Mesenteric fat pad (tissue), 1 donor: Measurements from ENCODE around the gene PNPLA1. TPM values are rescaled to one million over a fixed set of nuclear protein-coding genes. Genes with fewer than 3 reads are reported as not detected.
A peak's percentile ranks its signal among the peaks of the same experiment; 100 is the strongest.

ENCODE experiments used
- DNase-seq: peaks from one replicate; pipeline ENCODE4 v3.0.0-alpha.2; 2020; ENCODE audit warnings: low spot score
- long read RNA-seq: library from polyadenylated mRNA; unstranded; transcript quantifications from one replicate; pipeline ENCODE4 v2.0.0, GENCODE V29; 2020
- total RNA-seq: library from RNA; stranded (reverse); fragmentation: NEBNext Ultra II Directional; extraction: Animal tissue kit (Norgen Biotek cat#: 25700); gene quantifications from one replicate; pipeline ENCODE4 v1.2.1, GENCODE V29; 2021
- donor health status: DM: yes; HTN: yes; CAD: no.

The PNPLA1 gene, protein sequence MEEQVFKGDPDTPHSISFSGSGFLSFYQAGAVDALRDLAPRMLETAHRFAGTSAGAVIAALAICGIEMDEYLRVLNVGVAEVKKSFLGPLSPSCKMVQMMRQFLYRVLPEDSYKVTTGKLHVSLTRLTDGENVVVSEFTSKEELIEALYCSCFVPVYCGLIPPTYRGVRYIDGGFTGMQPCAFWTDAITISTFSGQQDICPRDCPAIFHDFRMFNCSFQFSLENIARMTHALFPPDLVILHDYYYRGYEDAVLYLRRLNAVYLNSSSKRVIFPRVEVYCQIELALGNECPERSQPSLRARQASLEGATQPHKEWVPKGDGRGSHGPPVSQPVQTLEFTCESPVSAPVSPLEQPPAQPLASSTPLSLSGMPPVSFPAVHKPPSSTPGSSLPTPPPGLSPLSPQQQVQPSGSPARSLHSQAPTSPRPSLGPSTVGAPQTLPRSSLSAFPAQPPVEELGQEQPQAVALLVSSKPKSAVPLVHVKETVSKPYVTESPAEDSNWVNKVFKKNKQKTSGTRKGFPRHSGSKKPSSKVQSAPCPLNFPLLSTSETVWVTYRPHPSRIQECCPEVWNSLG
- total RNA-seq = 0.32 TPM
- long read RNA-seq, partial matches to known transcripts = 0 of 1 reads
- long read RNA-seq, other reads (novel, unspliced or antisense) = 1 of 1 reads

DNA sequence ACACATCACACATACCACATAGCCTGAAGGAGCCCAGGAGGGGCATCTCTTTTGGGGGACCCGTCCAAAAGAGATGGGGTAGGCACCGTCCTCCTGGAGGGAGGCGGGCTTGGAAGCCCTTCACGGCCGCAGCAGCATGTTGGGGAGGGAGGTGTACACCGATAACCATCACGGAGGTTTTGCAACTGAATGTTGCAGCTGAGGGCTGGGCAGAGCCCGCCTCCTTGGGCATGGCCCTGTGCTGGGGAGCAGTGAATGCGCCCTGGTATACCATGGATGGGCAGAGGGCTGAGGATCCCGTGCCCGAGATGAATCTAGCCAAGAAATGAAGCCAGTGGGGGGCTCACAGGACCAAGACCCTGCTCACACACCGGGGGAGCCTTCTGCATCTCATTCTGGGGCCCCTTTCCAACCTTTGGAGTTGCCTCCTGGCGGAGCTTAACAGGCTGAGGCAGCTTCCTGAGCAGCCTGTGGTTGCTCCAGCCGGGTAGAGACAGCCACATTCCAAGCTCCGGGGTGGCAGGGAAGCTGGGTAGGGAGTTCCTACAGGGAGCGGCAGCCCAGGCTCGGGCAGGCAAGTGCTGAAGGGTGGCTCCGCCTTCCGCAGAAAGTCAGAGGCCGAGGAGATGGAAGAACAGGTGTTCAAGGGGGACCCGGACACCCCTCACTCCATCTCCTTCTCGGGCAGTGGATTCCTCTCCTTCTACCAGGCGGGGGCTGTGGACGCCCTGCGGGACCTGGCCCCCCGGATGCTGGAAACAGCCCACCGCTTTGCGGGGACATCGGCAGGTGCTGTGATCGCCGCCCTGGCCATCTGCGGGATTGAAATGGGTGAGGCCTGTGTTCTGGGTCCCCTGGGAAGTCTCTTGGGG is at the start of gene PNPLA1:
Gene PNPLA1, plus strand, starts transcription at position 227 of the 872 bp plus-strand sequence. Its CDS starts 400 bp downstream, at position 627.
- no peak for DNase-seq

DNA sequence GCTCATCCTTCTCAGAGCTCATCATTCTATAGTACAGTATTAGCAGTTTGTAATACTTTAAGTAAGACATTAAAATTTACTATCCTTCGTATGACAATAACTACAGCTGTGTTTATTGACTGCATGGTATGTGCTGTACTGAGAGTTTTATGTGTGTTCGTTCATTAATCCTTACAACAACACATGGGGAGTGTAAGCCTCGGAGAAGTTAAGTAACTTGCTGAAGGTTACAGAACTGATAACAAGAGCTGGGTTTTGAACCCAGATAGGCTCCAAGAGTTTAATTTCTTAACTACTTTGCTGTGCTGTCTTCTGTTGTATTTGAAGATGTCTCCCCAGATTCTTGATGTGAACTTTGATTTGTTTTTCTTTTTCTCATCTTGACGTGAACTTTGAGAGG is 49.6 kb upstream of the PNPLA1 start:
- no peak for DNase-seq

DNA sequence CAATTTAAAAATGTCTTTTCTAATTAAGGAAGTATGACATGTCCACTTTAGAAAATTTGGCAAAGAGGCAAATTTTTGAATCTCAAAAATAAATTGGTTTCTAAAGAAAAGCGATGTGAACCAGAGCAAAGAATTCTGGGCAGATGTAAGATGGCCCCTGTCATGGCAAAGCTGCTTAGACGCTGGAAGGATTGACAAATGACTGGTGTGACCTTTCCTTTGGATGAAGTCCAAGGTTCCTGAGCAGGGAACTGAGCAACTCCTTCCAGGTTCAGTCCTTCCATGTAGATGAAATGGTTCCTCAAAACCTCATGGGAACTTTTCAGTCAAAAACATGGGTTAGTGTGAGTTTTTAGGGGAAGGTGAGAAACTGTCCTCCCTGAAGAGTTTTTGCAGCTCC is 48.2 kb upstream of the PNPLA1 start:
- DNase-seq = no peak

DNA sequence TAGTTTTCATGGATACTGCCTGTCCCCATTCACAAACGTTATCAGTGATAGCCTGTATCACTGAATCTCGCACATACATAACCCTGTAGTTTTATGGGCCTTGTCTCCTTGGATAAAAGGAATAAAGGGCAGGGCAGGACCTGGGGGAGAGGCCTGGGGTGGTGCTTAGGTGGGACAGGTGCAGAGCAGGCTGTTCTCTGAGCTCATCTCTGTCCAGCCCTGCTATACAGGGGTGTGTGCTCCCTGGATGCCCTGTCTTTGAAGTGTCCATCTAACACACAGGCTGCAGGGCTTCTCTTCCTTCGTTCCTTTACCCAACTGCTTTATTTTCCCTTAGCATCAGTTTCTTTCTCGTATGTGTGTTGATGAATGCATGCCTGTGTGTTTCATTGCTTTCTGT is 46.9 kb upstream of the PNPLA1 start:
- no peak for DNase-seq

DNA sequence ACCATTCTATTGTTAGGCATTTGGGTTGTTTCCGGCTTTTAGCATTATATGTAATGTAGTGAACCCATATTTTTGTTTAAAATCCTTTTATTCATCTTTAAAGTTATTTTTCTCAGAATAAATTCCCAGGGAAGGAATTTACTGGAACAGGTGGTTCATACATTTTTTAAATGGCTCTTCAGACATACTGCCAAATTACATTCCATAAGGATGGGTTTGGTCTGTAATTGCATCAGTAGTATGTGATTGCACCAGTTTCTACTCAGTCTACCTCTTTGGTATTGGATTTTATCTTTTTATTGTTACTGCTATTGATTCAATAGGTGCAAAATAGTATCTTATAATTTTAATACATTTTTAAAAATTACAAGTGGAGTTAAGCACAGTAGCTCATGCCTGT is 46.2 kb upstream of the PNPLA1 start:
- no peak for DNase-seq

DNA sequence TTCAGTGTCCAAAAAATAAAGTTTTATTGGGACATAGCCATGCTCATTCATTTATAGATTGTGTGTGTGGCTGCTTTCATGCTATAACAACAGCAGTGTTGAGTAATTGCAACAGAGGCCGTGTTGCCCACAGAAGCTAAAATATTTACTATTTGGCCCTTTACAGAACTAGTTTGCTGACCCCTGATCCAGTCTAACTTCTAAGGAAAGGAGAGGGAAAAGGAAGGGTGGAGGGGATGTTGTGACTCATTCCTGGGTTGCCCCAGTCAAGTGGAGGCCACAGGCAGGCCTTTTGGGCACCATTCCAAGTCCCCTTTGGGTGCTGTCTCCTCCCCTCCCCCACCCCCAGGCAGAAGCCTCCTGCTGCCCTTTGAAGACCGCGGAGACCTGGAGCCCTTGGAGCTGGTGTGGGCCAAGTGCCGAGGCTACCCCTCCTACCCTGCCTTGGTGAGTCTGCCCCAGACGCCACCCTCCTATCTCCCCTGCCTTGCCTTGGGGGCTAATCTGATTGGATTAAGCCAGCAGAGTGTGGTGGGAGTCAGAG is 44.9 kb upstream of the PNPLA1 start:
- DNase-seq = no peak

DNA sequence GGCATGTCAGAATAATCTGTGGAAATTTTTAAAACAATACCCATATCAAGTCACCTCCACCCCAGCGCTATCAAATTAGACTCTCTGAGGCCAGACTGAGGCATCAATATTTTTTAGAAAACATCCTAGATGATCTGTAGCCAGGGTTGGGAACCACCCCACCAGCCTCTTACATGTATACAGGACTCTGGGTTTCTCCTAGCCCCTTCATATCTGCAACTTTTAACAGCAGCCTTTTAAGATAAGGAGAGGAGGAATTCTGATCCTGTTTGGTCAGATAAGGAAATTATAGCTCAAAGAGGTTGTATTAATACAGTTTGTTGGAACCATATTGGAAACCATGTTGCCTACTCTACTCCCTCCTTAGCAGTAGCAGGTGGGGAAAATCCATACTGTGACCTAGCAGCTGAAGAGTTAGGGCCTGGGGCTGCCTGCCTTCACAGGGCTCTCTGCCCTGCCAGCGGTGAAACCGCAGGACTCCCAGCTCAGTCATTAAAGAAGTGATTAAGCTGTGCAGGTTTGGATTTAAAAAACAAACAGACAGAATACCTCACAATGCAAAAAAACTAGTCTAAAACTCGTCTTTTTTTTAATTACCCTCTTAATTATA is 43.3 kb upstream of the PNPLA1 start:
- no peak for DNase-seq

DNA sequence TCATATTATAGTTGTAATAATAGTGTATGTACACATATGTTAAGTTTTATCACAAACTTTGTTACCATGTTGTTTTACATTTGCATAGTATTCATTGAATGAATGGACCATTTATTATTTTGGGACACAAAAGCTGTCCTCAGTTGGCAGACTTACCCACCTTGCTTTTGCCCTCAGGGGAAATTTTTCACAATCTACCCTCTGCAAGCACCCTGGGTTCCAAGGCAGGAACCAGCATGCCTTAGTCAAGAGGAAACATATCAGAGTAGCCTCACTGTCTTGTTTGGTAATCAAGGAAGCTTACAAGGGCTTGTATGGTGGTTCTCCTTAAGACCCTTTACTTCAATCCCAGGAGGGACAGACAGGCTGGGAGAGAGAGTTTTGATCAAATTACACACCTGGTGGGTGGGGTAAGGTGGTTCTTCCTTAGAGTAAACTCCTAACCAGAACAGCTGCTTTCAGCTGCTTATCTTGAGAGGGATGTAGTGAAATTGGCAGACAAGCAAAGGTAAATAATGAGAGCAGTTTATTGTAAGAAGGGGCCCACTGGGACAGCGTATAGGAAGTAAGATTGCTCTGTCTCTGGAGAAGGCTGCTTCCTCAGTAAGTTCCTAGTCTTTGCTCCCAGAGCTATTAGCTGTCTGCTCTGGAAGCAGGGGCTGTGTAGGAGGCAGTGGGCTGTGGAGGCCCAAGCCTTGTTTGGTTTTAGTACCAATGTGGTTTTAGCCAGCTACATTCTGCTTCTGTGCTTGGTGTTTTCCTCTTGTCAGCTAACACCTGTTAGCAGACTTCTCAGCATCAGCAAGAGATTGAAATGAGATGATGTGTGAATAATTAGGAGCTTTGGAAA is 42.3 kb upstream of the PNPLA1 start:
- no peak for DNase-seq

DNA sequence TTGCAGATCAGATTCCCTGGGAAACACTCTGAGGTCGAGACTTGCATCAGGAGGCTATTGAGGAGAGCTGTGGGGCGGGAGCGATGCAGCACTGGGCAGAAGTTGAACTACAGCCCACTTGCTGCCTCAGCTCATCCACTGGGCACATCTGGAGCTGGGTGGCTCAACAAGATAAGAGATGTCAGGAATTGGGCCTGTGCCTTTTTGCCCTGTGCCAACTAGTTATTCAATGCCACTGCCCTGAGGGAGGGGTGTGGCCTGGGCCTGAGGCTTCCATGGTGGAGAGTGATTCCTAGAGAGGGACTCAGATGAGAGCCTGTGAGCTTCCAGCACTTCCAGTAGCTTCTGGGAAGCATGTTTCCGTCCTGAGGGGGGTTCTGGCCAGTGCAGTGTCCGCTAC is 40.6 kb upstream of the PNPLA1 start:
- DNase-seq = no peak

DNA sequence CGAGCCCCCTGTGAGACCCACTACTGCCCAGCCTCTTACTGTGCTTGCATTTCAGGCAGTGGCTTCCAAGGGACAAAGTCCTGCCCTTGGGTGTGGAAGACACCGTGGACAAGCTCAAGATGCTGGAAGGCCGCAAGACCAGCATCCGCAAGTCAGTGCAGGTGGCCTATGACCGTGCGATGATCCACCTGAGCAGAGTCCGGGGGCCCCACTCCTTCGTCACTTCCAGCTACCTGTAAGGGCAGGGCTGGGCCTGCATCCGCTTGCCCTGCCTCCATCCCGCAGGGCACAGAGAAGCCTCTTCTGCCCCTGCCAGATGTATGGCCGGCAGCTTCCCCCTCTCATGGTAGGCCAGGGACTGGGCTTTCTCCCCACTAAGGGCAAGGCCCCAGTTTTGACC is 39.5 kb upstream of the PNPLA1 start:
- peak; percentile 80 for DNase-seq

DNA sequence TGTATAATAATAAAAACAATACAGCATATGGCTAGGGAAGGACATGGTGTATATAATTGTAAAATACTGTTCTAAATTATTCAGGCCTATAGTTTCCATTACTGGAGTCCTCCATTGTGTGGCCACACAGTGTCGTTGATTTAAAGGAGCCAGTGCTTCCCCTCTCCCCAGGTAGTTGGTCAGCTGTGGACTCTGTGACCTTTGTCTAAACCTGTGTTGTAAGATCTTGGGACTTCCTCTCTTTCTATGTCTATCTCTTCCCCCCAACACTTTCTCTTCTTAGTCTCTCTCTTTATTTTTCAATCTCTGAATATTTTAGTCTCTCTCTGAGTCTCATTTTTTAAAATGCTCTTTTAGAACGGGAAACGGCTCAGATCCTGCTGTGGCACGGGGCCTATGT is 37.7 kb upstream of the PNPLA1 start:
- DNase-seq = no peak

DNA sequence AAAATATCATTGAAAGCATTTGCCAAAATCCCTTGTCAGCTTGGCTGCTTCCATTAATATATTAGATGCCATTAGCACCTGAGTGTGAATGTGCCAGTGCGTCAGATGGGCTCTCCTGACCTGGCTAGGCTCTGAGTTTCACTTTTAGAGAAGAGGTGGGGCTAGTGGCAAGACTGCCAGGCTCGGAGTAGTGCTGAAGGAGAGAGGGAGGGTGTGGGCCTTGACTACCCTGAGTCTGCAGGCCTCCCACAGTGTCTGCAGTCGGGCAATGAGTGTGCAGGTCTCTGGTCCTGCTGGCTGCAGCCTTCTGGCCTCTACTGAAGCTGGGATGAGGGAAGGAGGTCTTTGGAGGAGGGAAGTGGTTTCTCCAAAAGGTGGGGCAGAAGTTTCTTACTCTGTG is 34.6 kb upstream of the PNPLA1 start:
- no peak for DNase-seq

DNA sequence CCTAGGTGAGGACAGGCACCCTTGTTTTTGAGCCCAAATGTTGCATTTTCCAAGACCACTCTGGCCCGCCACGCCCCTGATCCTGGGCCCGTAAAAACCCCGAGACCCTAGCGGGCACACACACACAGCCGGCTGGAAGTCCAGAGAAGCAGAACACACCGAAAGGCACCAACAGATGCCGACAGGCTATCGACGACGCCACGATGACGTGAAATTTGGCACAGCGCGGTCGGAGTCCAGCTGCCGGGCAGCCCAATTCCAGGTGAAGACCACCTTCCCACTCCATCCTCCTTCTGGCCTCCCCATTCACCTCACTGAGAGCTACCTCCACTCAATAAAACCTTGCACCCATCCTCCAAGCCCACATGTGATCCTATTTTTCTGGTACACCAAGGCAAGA is 34.0 kb upstream of the PNPLA1 start:
- no peak for DNase-seq

DNA sequence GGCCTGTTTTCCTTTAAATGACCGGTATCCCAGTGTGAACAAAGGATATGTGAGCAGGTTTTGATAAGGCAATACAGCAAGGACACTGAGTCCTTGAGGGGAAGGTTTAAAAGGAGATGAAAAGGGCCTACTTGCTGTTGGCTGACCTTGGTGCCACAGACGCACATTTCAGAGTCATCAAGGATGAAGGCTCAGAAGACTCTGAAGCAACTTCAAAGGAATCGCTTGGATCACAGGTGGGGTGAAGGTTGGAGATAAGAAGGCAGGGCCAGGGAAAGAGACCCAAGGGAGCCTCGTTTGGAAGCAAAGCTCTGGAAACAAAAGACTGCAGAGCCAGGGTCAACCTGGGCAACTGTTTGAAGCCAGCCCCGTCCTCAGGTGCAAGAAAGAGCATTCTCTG is 30.1 kb upstream of the PNPLA1 start:
- DNase-seq = no peak

DNA sequence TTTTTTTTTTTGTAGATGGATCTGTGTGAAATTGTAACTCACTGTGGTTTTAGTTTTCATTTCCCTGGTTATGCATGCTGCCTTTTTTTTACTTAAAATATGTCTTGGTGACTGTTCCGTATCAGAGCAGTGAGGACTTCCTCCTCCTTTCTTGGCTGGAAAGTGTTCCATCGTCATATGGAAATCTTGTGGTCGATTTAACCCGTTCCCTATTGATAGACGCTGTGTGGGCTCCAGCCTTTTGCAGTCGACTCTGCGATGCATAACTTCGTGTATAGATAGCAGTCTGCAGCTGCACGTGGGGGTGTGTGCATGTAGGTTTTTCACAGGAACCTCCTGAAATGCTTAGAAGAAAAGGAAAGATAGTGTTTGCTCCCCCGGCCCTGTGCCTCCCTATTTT is 28.1 kb upstream of the PNPLA1 start:
- DNase-seq = no peak

DNA sequence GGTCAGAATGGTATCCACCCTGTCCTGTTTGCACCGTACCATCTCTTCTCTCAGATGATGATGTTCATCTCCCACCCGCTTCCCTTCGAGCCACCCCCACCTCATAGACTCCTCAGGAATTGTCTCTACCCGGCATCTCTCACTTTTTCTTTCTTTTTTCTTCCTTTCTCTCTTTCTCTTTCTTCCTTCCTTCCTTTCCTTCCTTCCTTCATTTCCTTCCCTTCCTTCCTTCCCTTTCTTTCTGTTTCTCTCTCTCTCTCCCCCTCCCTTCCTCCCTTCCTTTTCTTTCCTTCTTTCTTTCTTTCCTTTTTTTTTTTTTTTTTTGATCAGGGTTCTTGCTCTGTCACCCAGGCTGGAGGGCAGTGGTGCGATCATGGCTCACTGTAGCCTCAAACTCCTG is 27.7 kb upstream of the PNPLA1 start:
- no peak for DNase-seq

DNA sequence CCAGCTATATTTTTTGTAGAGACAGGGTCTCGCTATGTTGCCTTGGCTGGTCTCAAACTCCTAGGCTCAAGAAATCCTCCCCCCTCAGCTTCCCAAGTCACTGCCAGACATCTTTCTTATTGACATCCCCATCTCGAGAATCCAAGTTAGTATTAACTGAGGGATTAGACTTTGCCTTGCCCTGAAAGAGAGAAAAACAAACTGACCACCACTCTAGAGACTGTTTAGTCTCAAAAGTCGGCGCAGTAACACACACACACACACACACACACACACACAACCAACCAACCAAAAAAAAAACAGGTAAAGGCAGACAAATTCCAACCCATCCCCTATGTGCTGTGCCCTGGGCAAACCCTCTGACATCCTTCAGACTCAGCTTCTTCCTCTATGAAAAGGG is 27.2 kb upstream of the PNPLA1 start:
- no peak for DNase-seq

DNA sequence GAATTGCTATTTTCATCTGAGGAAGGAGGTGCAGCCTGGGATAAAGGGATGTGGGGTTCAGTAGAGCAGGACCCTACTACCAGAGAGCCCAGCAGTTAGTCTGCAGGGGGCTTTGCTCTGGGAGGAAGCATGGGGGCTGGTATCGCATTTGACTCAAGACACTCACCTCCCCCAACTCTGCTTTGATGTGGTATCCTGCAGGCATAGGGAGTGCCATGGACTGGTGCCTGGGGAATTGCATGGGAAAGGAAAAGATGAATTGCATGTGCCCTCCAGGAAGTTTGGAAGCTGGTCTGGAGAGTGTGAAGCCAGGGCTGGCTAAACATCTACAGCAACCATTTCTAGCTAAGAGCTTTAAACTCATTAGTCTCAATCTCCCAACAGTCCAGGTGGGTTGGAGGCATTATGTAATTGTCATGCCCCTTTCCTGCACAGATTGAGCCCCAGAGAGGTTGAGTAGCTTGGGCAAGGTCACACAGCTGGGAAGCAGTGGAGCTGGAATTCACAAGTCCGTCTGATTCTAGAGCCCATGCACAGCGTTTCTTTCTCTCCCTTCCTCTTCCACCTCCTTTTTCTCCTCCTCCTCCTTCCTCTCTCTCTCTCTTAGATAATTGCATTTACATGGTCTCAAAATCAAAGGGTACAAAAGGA is 26.2 kb upstream of the PNPLA1 start:
- DNase-seq = no peak

DNA sequence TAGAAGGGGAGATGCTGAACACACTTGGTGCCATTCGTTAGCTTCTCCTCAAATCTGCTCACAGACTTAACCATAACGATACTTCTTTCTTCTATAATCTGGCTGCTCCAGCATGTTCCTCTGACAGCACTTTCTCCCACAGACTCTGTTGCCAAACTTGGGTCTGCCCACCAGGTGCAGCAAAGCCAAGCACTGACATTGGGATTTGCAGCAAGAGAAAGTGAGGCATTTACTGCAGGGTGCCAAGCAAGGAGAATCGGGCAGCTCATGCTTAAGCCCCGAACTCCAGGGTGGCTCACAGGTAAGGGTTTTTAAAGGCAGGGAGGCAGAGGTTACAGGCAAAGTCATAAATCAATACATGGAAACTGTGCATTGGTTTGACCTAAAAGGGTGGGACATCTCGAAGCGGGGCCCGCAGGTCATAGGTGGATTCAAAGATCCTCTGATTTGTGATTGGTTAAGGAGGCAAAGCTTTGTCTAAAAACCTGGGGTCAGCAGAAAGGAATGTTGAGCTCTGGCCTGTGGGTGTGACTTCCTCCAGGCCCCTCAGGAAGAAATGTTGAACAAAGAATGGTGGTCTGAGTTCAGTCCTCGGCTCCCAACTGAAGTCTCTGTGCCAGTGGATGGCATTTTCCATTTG is 25.1 kb upstream of the PNPLA1 start:
- no peak for DNase-seq
